Measurements from ENCODE around the gene KLHL42.
A peak's percentile ranks its signal among the peaks of the same experiment; 100 is the strongest.
"Not testable (repeated sequence)": the region's sequence is repeated elsewhere in the genome, so short reads cannot be mapped to it uniquely, and the experiment has no call there.

Gene KLHL42

GRCh38 chr12:27817766-27818165 lies 37.7 kb downstream of the KLHL42 start:
- DNase-seq (ENCODE audit: low read depth, low spot score) = no peak

DNA sequence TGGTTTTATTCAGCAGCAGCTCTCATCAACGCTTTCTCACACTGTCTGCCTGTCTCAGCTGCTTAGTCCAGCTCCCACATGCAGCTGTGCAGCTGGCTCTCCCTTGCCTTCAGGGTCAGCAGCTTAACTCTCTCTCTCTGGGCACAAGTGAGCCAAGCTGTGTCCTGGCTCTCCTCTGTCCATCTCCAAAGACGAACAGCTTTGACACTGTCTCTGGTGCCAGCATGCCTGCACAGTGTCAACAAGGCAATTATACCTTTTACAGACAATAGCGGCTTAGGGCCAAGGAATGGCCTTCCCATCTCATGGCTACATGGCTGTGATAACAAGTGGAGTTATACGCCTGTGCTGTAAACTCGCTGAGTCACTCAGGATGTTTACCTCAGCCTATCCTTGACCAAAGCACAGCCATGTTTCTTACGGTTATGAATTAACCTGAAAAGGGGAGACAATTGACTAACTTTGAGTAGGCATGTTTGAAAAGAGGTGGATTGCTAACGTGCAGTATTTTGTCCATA lies 38.4 kb downstream of the KLHL42 start:
- no peak for DNase-seq (ENCODE audit: low read depth, low spot score)

DNA sequence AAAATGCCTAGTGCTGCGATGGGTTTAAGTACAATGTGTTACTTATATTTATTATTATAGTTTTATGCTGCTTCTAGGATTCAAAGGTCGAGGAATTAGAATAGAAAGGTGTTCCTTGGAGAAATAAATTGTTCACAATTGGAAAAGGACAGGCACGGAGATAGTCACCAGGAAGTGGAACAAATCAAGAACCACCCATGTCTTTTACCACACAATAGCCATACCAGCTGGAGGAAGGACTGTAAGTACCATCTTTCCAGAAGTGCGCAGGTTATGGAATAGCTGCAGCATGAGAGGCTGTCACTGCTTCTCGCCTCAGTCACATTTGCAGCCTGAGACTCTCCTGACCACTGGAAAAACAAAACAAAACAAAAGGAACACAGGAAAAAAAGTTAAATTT lies 40.5 kb downstream of the KLHL42 start:
- no peak for DNase-seq (ENCODE audit: low read depth, low spot score)

DNA sequence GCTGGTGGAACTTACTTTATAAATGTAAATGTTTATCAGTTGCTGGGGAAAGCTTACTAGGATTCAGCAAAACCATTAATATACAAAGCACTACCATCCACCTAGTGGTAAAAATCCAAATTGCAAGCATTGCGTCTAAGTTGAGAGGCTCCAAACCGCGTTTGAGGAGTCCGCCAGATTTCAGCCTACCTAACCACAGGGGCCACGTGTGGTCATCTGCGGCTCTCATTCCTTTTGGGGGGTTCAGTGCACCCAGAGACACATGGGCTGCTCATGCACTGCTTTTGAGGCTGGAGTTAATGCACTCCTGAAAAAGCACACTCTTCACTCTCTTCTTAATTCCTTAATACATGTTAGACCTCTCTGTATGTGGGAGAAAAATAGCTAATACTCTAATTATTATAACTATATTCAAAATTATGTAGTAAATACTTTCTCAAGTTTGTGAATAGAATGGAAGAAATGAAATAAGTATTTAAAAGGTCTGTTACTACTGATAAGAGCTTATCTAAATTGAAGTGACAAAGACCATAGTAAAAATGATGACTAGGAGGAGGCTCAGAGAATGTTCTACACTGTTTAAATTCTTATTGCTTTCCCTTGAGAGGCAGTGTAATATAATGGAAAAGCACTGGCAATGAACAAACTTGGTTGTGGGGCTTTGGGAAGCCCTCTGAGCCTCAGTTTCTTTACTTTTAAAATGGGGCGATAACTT lies 41.4 kb downstream of the KLHL42 start:
- DNase-seq (ENCODE audit: low read depth, low spot score) = no peak

GRCh38 chr12:27822076-27822712 lies 42.2 kb downstream of the KLHL42 start:
- DNase-seq (ENCODE audit: low read depth, low spot score) = peak; percentile 41

- no peak for DNase-seq (ENCODE audit: low read depth, low spot score)
Observed at GRCh38 chr12:27823038-27823437, 43.0 kb downstream of the KLHL42 start.

DNA sequence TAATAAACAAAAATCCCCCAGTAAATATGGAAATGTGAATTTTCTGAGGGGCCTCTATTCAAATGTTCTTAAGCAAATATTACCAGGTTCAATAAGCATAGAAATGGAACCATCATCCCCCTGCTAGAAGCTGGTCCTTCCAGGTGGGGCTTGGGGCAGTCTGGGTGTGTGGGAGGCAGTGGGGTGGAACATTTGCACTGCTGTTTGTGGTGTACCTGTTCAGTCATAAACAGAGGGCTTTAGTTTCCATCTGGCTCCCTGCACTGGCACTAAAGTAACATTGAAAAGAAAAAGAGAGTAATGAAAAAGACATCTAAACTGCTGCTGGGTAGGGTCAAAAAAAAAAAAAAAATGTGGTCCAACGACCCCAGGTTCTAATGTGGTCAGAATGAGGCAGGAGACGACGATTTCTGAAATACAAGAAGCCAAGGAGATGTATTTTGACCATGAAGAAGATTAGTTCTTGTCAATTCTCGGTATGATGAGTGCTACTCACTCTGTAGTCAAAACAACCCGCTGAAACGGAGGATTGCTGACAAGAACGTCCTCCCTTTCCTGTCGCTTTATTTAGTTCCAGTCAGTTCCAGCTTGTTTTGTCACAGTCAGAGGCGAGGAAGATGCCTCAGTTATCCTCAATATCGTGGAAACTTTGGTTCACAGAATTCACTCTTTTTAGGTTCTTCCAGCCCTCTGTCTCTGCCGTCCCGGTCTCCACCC lies 44.3 kb downstream of the KLHL42 start:
- no peak for DNase-seq (ENCODE audit: low read depth, low spot score)

DNA sequence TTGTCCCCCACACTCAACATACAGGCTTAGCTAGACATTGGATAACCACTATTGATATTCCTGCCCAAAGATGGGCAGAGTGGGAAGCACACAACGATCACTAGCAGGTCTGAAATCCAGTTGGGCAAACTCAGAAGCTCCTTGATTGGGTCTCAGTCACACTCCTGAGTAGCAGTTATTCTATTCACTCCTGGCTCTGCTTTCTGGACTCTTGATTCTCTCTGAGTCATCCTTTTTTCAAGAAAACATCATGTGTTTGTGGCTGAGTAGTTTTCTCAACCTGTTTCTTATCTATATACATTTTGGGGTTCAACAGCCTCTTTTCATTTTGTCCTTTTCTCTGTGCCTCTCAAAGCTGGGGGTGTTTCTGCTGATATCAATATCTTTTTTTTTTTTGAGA lies 46.0 kb downstream of the KLHL42 start:
- no peak for DNase-seq (ENCODE audit: low read depth, low spot score)

DNA sequence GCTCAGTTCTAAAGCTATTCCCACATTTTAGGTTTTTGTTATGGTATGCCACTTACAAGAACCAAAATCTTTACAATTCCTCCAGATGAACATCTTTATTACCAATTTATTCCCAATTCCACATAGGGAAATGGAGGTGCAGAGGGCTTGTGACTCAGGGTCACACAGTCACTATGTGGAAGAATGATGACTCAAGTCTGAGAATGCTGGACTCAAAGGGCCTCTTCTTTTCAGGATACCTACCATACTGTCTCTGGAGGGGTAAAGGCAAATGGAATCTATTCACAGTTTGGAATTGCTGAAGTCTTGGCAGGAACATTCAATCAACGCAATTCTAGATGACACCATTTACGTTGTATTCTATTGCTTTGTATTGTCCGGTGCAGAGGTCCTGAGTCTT lies 48.2 kb downstream of the KLHL42 start:
- no peak for DNase-seq (ENCODE audit: low read depth, low spot score)

DNA sequence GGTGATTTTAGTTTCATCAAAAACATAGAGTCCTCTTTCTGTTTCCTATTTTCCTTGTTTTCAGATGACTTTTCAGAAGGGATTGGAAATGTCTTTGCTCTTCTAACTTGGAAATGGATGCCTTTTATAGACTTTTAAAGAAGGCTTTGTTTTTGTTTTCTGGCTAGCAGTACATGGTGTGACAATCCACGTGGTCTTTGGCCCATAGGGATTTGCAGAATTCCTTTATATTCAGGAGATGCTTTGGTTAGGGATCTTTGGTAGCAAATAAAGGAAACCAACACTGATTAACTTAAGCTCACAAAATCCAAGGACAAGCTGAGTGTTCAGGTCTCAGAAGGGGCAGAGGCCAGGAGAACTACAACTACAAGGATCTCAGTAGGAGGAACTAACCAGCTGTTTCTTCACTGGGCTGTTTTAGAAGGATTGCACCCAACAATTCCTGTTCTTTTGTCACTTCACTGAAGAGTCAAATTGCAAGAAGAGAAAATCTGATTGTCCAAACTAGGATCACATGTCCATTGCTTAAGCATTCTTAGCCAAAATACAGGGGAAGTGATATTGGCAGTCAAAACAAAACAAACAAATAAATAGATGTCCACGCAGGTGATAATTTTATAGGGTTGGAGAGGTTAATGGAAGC lies 58.6 kb downstream of the KLHL42 start:
- DNase-seq (ENCODE audit: low read depth, low spot score) = no peak

DNA sequence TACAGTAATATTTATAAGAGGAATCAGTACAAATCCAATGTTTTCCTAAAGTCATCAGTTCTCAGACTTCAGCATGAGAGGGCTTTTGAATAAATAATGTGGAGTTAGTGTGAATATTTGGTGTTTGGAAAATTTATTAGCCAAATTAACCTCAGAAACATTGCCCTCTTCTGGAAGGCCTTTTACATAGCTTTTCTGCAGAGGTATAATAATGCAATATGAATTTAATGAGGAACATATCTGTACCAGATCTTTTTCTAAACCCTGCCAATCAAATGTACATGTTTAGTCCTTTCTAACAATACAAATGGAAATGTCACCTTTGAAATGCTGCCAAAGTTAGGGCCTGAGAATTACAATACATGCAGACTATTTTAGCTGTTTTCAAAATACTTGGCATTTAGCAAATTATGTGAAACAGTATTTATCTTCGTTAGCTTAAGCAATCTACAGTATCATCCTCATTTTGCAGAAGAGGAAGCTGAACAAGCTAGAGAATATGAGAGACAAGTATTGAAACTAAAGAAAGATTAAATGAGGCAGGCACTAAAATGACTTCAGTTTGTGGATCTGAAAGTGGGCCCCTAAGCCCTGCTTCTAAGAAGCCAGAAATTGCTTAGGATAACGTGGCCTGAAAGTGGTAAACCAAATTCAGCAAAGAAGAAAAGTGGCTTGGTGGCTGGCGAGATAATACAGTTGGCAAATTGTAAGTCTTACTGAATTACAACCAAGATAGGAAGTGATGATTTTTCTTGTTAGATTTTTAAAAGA lies 60.4 kb downstream of the KLHL42 start:
- no peak for DNase-seq (ENCODE audit: low read depth, low spot score)

DNA sequence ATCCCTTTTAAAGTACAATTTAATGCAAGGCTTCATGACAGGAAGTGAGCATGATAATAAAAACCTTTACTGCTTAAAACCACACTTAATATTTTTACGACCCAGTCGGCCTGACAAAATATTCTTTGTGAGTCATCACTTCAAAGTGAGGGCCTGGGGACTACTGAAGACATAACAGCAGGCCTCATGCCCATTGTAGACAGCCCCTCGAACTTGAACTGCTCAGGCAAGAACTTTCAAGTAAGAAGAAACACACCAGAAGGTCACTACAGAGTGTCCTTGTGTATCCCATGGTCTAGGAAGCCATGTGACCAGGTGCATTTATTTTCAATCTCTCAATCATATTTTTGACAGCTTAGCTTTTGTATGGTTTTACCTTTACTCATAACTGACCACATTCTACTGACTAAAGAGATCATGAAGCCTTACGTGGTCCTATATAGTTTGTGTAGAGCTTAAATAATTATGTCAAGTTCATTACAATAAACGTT lies 61.4 kb downstream of the KLHL42 start:
- DNase-seq (ENCODE audit: low read depth, low spot score) = no peak

DNA sequence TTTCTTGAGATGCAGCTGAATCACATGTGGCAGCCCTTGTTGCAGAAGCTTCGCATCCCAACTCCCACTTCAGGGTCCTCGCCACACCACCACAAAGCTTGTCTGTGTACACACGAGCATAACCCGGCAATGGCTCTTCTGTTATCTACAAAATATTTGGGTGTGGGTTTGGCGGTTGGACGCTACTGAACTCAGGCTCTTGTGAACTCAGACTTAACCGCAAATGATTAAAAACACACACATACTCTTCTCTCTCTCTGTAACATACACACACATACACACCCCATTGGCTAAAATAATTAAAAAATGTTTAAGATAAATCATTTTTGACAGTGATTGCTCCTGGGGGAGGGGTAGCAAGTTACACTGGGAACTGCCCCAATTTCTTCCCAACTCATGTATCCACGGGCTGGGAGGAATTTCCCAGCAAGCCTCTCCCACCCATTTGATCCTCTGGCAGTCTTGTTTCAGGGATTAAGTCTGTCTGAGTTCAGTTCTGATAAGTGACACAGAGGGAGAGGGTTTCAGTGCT lies 63.7 kb downstream of the KLHL42 start:
- DNase-seq (ENCODE audit: low read depth, low spot score) = no peak

- DNase-seq (ENCODE audit: low read depth, low spot score) = no peak
Observed at GRCh38 chr12:27844366-27845090, 64.5 kb downstream of the KLHL42 start.

GRCh38 chr12:27845187-27845586 lies 65.2 kb downstream of the KLHL42 start:
- DNase-seq (ENCODE audit: low read depth, low spot score) = no peak

GRCh38 chr12:27845706-27846105 lies 65.7 kb downstream of the KLHL42 start:
- not testable (repeated sequence) for DNase-seq (ENCODE audit: low read depth, low spot score)

DNA sequence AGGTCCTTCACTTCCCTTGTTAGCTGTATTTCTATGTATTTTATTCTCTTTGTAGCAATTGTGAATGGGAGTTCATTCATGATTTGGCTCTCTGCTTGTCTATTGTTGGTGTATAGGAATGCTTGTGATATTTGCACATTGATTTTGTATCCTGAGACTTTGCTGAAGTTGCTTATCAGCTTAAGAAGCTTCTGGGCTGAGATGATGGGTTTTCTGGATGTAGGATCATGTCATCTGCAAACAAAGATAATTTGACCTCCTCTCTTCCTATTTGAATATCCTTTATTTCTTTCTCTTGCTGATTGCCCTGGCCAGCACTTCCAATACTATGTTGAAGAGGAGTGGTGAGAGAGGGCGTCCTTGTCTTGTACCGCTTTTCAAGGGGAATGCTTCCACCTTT lies 67.3 kb downstream of the KLHL42 start:
- DNase-seq (ENCODE audit: low read depth, low spot score) = not testable (repeated sequence)

GRCh38 chr12:27851311-27851710 lies 71.3 kb downstream of the KLHL42 start:
- no peak for DNase-seq (ENCODE audit: low read depth, low spot score)

- DNase-seq (ENCODE audit: low read depth, low spot score) = no peak
Observed at GRCh38 chr12:27852117-27852516, 72.1 kb downstream of the KLHL42 start.

Measured in activated CD4-positive, CD25-positive, alpha-beta regulatory T cell treated with anti-CD3 and anti-CD28 coated beads, Interleukin-2, amount 50 U/mL, for 16 hours (primary cell).